WTC11 (cell line): ENCODE measurements around the gene ZNF579.

Experiments
- CTCF ChIP-seq: fragments of 200-600 bp; IDR thresholded peaks from 2 replicates; pipeline ENCODE4 v1.8.0; 2022; ENCODE audit warnings: antibody characterized with exemption
- ETV6 ChIP-seq: sonication (generic); formaldehyde crosslinking; IDR thresholded peaks from 2 replicates; pipeline ENCODE4 v1.8.1; 2022; ENCODE audit warnings: mild to moderate bottlenecking, missing genetic modification reagents
- TEAD4 ChIP-seq: sonication (generic); formaldehyde crosslinking; IDR thresholded peaks from 2 replicates; pipeline ENCODE4 v1.8.0; 2022; ENCODE audit warnings: mild to moderate bottlenecking, missing genetic modification reagents
- ZNF423 ChIP-seq: fragments of 250-450 bp; sonication (Bioruptor Pico); IDR thresholded peaks from 2 replicates; pipeline ENCODE4 v2.1.2; 2022; ENCODE audit warnings: mild to moderate bottlenecking, moderate library complexity
- TF ChIP-seq, protein P1 (sequence below): sonication (generic); formaldehyde crosslinking; IDR thresholded peaks from 2 replicates; pipeline ENCODE4 v1.8.1; 2022; ENCODE audit warnings: low read depth, missing genetic modification reagents, borderline replicate concordance
- TF ChIP-seq, protein P2 (sequence below): sonication (generic); formaldehyde crosslinking; IDR thresholded peaks from 2 replicates; pipeline ENCODE4 v1.8.1; 2023; ENCODE audit warnings: mild to moderate bottlenecking, missing genetic modification reagents, moderate library complexity
- TF ChIP-seq, protein P3 (sequence below): sonication (generic); formaldehyde crosslinking; IDR thresholded peaks from 2 replicates; pipeline ENCODE4 v1.8.1; 2022; ENCODE audit warnings: mild to moderate bottlenecking, missing genetic modification reagents, moderate library complexity, borderline replicate concordance

DNA sequence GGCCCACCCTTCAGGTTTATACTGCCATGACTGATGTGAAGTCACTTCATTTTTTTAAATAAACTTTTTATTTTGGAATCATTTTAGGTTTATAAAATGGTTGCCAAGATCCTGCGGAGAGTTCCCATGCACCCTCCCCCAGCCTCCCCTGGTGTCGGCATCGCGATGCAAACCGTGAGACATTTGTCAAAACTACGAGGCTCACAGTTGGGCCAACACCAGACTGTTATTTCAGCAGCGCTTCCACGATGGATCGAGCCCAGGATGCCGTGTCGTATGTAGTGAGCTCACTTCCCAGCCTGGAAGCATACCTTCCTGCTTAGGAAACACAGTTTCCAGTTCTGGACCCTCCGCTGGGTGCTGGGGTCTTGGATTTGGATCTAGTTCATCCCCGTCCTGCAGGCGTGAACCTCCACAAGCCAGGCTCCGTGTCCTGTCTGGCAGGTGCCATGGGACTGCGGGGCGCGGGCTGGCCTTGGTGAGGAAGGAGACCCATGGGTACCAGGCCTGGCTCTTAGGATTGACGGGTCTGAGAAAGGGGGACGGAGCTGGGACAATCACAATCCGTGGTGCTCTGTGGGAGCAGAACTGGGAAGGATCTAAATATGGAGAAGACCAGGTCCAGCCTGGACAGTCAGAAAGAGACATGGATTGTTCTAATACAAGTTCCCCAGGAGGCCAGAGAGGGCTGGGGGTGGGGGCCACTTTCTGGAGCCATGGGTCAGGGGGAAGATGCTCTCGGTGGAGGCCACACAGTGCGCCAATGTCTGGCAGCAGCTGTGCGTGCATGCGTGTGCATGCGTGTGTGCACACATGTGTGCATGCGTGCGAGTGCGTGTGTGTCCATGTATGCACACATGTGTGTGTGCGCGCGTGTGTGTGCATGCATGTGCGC, 41.3 kb downstream of the ZNF579 start:
- TF ChIP-seq TEAD4 (CRISPR knock-in tag) (no peak), CTCF (no peak), ETV6 (CRISPR knock-in tag) (no peak), ZNF423 (no peak)
- TF ChIP-seq, protein P1, sequence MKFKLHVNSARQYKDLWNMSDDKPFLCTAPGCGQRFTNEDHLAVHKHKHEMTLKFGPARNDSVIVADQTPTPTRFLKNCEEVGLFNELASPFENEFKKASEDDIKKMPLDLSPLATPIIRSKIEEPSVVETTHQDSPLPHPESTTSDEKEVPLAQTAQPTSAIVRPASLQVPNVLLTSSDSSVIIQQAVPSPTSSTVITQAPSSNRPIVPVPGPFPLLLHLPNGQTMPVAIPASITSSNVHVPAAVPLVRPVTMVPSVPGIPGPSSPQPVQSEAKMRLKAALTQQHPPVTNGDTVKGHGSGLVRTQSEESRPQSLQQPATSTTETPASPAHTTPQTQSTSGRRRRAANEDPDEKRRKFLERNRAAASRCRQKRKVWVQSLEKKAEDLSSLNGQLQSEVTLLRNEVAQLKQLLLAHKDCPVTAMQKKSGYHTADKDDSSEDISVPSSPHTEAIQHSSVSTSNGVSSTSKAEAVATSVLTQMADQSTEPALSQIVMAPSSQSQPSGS, result no peak
- TF ChIP-seq, protein P2, sequence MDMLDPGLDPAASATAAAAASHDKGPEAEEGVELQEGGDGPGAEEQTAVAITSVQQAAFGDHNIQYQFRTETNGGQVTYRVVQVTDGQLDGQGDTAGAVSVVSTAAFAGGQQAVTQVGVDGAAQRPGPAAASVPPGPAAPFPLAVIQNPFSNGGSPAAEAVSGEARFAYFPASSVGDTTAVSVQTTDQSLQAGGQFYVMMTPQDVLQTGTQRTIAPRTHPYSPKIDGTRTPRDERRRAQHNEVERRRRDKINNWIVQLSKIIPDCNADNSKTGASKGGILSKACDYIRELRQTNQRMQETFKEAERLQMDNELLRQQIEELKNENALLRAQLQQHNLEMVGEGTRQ (CRISPR knock-in tag), result no peak
- TF ChIP-seq, protein P3, sequence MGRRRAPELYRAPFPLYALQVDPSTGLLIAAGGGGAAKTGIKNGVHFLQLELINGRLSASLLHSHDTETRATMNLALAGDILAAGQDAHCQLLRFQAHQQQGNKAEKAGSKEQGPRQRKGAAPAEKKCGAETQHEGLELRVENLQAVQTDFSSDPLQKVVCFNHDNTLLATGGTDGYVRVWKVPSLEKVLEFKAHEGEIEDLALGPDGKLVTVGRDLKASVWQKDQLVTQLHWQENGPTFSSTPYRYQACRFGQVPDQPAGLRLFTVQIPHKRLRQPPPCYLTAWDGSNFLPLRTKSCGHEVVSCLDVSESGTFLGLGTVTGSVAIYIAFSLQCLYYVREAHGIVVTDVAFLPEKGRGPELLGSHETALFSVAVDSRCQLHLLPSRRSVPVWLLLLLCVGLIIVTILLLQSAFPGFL (CRISPR knock-in tag), result no peak
